ENCODE measurements around the gene NEU2.

NEU2 gene

DNA sequence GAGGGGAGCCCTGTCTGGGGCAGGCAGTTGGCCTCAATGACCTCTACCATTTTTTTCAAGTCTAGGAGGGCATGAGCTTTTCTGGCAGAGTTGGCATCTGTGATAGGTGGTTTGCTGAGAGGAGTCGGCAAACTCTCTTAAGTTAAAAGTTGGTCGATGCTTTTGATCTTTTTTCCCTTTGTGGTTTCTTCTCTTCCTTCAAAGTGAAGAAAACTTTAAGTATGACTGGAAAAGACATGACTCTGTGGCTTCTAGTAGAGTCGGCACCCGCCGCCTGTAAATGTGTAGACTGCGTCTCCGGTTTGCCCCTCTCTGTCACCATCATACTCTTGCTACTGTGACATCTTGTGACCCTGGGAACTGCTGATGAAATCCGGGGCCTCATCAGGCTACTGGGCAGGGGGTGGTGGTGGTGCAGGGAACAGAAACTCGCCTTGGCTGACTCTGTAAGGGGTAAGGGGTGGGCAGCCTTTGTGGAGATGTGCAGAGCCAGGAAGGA is 48.8 kb downstream of the NEU2 start:
- DNase-seq, result no peak

DNA sequence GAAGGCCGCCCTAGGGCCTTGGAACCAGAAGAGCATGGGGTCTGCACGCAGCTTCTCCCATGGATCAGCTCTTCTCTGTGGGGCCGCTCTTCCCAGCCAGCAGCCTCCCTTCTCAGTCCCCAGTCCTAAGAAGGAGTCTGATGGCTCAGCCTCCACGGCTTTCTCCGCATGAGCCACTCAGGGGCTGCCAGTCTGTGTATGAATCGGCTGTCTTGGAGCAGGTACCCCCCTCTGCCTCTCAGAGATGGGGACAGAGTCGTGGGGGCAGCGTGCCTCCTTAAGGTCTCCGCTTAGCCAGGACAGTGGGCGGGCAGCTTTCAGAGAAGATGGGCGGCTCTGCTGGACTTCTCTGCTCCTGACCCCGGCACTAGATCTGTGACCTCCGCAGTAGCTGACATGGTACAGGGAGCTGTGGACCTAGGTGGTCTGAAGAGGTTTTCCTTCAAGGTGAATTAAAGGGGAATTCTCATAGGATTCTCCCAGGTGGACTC is 49.3 kb downstream of the NEU2 start:
- no peak for DNase-seq

GRCh38 chr2:233082222-233082930 is 49.9 kb downstream of the NEU2 start:
- DNase-seq, result no peak

GRCh38 chr2:233082931-233083755 is 50.7 kb downstream of the NEU2 start:
- no peak for DNase-seq

GRCh38 chr2:233083782-233084181 is 51.3 kb downstream of the NEU2 start:
- no peak for DNase-seq

DNA sequence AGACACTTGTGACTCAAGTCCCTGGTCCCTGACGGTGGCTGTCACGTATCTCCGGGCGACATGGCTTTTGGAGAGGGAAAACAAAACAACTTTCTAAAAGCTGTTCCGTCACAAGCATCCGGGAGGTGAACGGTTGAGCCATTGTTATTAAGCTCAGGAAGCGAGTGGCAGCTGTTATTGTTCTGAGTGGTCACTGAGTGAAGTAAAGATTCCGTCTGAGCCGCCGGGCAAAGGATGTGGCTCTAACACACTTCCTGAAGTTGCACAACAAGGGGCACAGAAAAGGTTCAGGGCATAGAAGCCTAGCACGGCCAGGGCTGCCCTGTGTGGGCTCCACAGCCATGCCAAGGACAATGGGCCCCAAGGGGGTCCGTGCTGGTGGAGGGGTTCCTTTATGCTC is 52.0 kb downstream of the NEU2 start:
- no peak for DNase-seq
